Gastroesophageal sphincter (tissue), 4 donors: ENCODE measurements around the gene NRARP. TPM values are rescaled to one million over a fixed set of nuclear protein-coding genes. Genes with fewer than 3 reads are reported as not detected.

Experiments used
- ATAC-seq: fragments of 150-250 bp; one replicate; pipeline ENCODE4 v1.9.1; 2016; ENCODE audit warnings: mild to moderate bottlenecking, moderate library complexity
- H3K27ac ChIP-seq, 4 donors: fragments of 200-600 bp; sonication (generic) in 3 of 4; 1 replicate in 3 of 4; 2 replicates in 1 of 4; pipeline ENCODE4 v1.5.1; 2016 to 2019
- H3K27me3 ChIP-seq: fragments of 200-600 bp; sonication (generic); one replicate; pipeline ENCODE4 v1.5.1; 2019
- H3K36me3 ChIP-seq, 2 donors: fragments of 200-600 bp; sonication (generic); one replicate each; pipeline ENCODE4 v1.5.1; 2019; ENCODE audit warnings: control low read depth in 1 of 2
- H3K4me1 ChIP-seq, 3 donors: fragments of 200-600 bp; sonication (generic); 1 replicate in 2 of 3; 2 replicates in 1 of 3; pipeline ENCODE4 v1.5.1; 2016 to 2019; ENCODE audit warnings: control low read depth in 2 of 3
- H3K4me3 ChIP-seq, 2 donors: fragments of 200-600 bp; sonication (generic); one replicate each; pipeline ENCODE4 v1.5.1; 2019; ENCODE audit warnings: mild to moderate bottlenecking in 1 of 2, moderate library complexity in 1 of 2
- H3K9me3 ChIP-seq, 3 donors: fragments of 200-600 bp; sonication (generic); one replicate each; pipeline ENCODE4 v1.5.1; 2017 to 2019; ENCODE audit warnings: control low read depth in 2 of 3
- CTCF ChIP-seq, 4 experiments: fragments of 200-600 bp in 2 of 4; fragments of 450-650 bp in 2 of 4; sonication (generic) in 1 of 4; IDR thresholded peaks; one replicate each; pipeline ENCODE4 v1.5.1; 2017 to 2019; ENCODE audit warnings: antibody characterized with exemption in 4 of 4, mild to moderate bottlenecking in 2 of 4, moderate library complexity in 2 of 4
- EP300 ChIP-seq: sonication (generic); formaldehyde crosslinking; IDR thresholded peaks from one replicate; pipeline ENCODE4 v1.6.1; 2017; ENCODE audit warnings: antibody characterized with exemption, mild to moderate bottlenecking
- POLR2A ChIP-seq, 2 donors: fragments of 450-650 bp; IDR thresholded peaks; one replicate each; pipeline ENCODE4 v1.6.1; 2017; ENCODE audit warnings: antibody characterized with exemption in 2 of 2, mild to moderate bottlenecking in 2 of 2, moderate library complexity in 1 of 2
- POLR2AphosphoS5 ChIP-seq: sonication (generic); formaldehyde crosslinking; IDR thresholded peaks from one replicate; pipeline ENCODE4 v1.6.1; 2017; ENCODE audit warnings: antibody characterized with exemption
- whole genome bisulfite sequencing, 2 donors: methylation state at CpG; one replicate each; pipeline ENCODE4 v1.1.5; 2018; ENCODE audit warnings: low coverage in 1 of 2; 5-methylcytosine and 5-hydroxymethylcytosine counted together
- total RNA-seq, 4 donors: library from RNA; depleted of rRNA; stranded (reverse); fragments of >200 nt; gene quantifications; one replicate each; pipeline ENCODE4 v1.1.0, GENCODE V29; 2016

The NRARP gene, protein sequence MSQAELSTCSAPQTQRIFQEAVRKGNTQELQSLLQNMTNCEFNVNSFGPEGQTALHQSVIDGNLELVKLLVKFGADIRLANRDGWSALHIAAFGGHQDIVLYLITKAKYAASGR
- 10 to 100 TPM in 1 of 4 donors, 1 to 10 TPM in 3; 3.8 to 11.3 (median 4.3) TPM for total RNA-seq

DNA sequence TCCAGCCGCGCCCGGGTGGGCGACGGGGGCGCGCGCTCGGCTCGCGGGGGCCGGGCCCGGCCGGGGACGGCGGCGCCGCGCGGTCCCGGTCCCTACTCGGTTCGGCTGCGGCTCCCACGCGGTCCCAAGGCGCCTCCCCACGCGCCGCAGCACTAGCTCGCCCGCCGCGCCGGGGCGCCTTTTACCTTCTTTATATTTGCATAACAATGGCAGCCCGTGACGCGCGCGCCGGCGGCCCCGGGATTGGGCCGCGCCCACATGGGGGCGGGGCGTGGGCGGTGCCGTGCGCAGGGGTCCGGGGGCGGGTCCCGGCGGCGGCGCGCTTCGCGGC lies at the start of gene NRARP:
Gene NRARP (minus strand): TSS at position 154 of the 331 bp plus-strand sequence. CDS start 343 bp downstream, outside the sequence.
- TF ChIP-seq EP300: no peak
- TF ChIP-seq POLR2A (IDR thresholded peaks at IDR 0.05): peak in 1 of 2 donors; percentile 35
- peak; percentile 15 for TF ChIP-seq POLR2AphosphoS5
- no peak for TF ChIP-seq CTCF (IDR thresholded peaks at IDR 0.05)
- Histone ChIP-seq H3K36me3 (no peaks in the 10 kb centered on the region), H3K4me1 (peaks cover 0 to 81% (median 41%) of the 10 kb centered on the region in 3 donors), H3K27ac (peak within 1 kb of the TSS in 3 of 4 donors; percentile 67 to 82 (median 75)), H3K4me3 (peak within 1 kb of the TSS; percentile 28 to 57), H3K27me3 (peaks cover 92% of the 10 kb centered on the region), H3K9me3 (no peaks in the 10 kb centered on the region)
- WGBS, 2 donors: no CpG with 5 or more reads among the region's 60 CpGs
- ATAC-seq: peak; percentile 82

GRCh38 chr9:137350696-137351584 lies 48.9 kb upstream of the NRARP start:
- Histone ChIP-seq H3K4me3 (no peak overlapping the region), H3K9me3 (peaks cover 0 to 13% (median 0%) of the 10 kb centered on the region in 3 donors), H3K4me1 (no peaks in the 10 kb centered on the region), H3K27ac (no peak overlapping the region), H3K27me3 (no peaks in the 10 kb centered on the region), H3K36me3 (peaks cover 0 to 43% of the 10 kb centered on the region in 2 donors)
- TF ChIP-seq EP300 (no peak), POLR2A (IDR thresholded peaks at IDR 0.05) (no peak), CTCF (IDR thresholded peaks at IDR 0.05) (no peak), POLR2AphosphoS5 (no peak)
- ATAC-seq: no peak
- WGBS, 2 donors: no CpG with 5 or more reads among the region's 30 CpGs

DNA sequence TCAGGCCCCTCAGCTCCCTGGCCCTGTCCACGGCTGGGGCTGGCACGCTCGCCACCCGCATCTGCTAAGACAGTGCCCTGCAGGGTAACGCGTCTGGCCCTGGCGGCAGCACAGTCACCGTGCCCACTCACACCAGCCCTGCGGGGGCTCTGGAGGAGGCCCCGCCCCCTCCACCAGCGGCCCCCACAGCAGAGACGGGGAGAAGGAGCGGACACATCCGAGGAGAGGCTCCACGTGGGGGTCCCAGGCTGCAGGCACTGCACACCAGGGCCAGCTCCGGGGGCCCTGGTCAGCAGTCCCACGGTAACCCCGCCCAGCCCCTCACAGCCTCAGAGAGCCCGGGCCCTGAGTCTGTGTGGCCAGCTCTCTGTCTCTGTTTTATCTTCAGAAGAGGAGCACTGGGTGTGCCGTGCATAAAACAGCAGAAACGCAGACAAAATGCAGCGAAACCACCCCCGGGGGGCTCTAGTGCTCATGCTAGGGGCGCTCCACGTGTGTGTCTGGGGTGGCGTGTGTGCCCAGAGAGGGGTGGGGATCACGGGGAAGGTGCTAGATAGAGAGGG lies 47.5 kb upstream of the NRARP start:
- no peak overlapping the region for H3K4me3 ChIP-seq
- no peaks in the 10 kb centered on the region for H3K4me1 ChIP-seq
- TF ChIP-seq CTCF (IDR thresholded peaks at IDR 0.05) (no peak), POLR2AphosphoS5 (no peak), POLR2A (IDR thresholded peaks at IDR 0.05) (no peak), EP300 (no peak)
- no CpG with 5 or more reads among the region's 27 CpGs for WGBS, 2 donors
- no peaks in the 10 kb centered on the region for H3K27me3 ChIP-seq
- H3K9me3 ChIP-seq: peaks cover 0 to 10% (median 0%) of the 10 kb centered on the region in 3 donors
- no peak for ATAC-seq
- peaks cover 0 to 47% of the 10 kb centered on the region in 2 donors for H3K36me3 ChIP-seq
- no peak overlapping the region for H3K27ac ChIP-seq

- Histone ChIP-seq H3K9me3 (peaks cover 0 to 10% (median 0%) of the 10 kb centered on the region in 3 donors), H3K36me3 (peaks cover 0 to 54% of the 10 kb centered on the region in 2 donors), H3K4me3 (no peak overlapping the region), H3K27ac (no peak overlapping the region), H3K4me1 (no peaks in the 10 kb centered on the region), H3K27me3 (no peaks in the 10 kb centered on the region)
- TF ChIP-seq CTCF (IDR thresholded peaks at IDR 0.05) (no peak), POLR2AphosphoS5 (no peak), EP300 (no peak), POLR2A (IDR thresholded peaks at IDR 0.05) (no peak)
- no peak for ATAC-seq
- WGBS, 2 donors: 93 to 100% methylated on average over 3 of the region's 31 CpGs
These were observed 46.8 kb upstream of the NRARP start for GRCh38 chr9:137348769-137349470.
